ENCODE data around the gene KRTAP26-1. TPM values are rescaled to one million over a fixed set of nuclear protein-coding genes. Genes with fewer than 3 reads are reported as not detected.

The KRTAP26-1 gene
- total RNA-seq (2021), result not detected in 2 replicates
- Bru-seq, nascent RNA, result not detected
- not detected for BruChase-seq, experiment 1, labeled RNA remaining after a 2-hour chase
- BruChase-seq, experiment 2, labeled RNA remaining after a 6-hour chase, result not detected
- long read RNA-seq, result 0 reads

GRCh38 chr21:30320215-30320614 is at the start of gene KRTAP26-1:
KRTAP26-1 (minus strand) TSS chr21:30320315; CDS start chr21:30320035, 280 bp downstream.
- no peak for DNase-seq
- Histone ChIP-seq H3K4me2 (no peak within 1 kb of the TSS), H3K4me1 (replicated peaks; ENCODE audit: insufficient read depth) (no peaks in the 10 kb centered on the region), H3K4me3 (no peak within 1 kb of the TSS), H3K36me3 (ENCODE audit: low read depth) (no peaks in the 10 kb centered on the region), H2AFZ (no peak within 1 kb of the TSS), H3F3A (ENCODE audit: insufficient read depth, low read depth) (no peaks in the 10 kb centered on the region), H3K27me3 (ENCODE audit: insufficient read depth, low read depth) (no peaks in the 10 kb centered on the region), H4K20me1 (ENCODE audit: insufficient read depth) (no peaks in the 10 kb centered on the region), H3K9me2 (ENCODE audit: insufficient read depth) (no peaks in the 10 kb centered on the region), H3K9me3 (ENCODE audit: insufficient read depth, low read depth) (no peaks in the 10 kb centered on the region), H3K27ac (no peak within 1 kb of the TSS), H3K79me2 (ENCODE audit: low read depth) (no peaks in the 10 kb centered on the region)
- intact Hi-C loops (cut with micrococcal nuclease; ENCODE audit: unreplicated experiment), result no loop called here
- ChIA-PET CTCF (no interaction called here), POLR2A (ENCODE audit: unreplicated experiment) (no interaction called here)
- BruUV-seq (replicated peaks), result no TSS peak
- TF ChIP-seq, protein P1, sequence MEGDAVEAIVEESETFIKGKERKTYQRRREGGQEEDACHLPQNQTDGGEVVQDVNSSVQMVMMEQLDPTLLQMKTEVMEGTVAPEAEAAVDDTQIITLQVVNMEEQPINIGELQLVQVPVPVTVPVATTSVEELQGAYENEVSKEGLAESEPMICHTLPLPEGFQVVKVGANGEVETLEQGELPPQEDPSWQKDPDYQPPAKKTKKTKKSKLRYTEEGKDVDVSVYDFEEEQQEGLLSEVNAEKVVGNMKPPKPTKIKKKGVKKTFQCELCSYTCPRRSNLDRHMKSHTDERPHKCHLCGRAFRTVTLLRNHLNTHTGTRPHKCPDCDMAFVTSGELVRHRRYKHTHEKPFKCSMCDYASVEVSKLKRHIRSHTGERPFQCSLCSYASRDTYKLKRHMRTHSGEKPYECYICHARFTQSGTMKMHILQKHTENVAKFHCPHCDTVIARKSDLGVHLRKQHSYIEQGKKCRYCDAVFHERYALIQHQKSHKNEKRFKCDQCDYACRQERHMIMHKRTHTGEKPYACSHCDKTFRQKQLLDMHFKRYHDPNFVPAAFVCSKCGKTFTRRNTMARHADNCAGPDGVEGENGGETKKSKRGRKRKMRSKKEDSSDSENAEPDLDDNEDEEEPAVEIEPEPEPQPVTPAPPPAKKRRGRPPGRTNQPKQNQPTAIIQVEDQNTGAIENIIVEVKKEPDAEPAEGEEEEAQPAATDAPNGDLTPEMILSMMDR (conservative IDR thresholded peaks at IDR 0.05), result no peak
- TF ChIP-seq EZH2 (IDR thresholded peaks at IDR 0.05; ENCODE audit: low read depth), result no peak

GRCh38 chr21:30355906-30356305 is 35.8 kb upstream of the KRTAP26-1 start:
- H2AFZ ChIP-seq, result no peak overlapping the region
- no peaks in the 10 kb centered on the region for H4K20me1 ChIP-seq (ENCODE audit: insufficient read depth)
- no peaks in the 10 kb centered on the region for H3K36me3 ChIP-seq (ENCODE audit: low read depth)
- no peaks in the 10 kb centered on the region for H3K27me3 ChIP-seq (ENCODE audit: insufficient read depth, low read depth)
- H3F3A ChIP-seq (ENCODE audit: insufficient read depth, low read depth), result no peaks in the 10 kb centered on the region
- H3K9me2 ChIP-seq (ENCODE audit: insufficient read depth), result no peaks in the 10 kb centered on the region
- intact Hi-C loops (cut with micrococcal nuclease; ENCODE audit: unreplicated experiment), result no loop called here
- ChIA-PET CTCF (no interaction called here), POLR2A (ENCODE audit: unreplicated experiment) (no interaction called here)
- no peak for DNase-seq
- no peaks in the 10 kb centered on the region for H3K79me2 ChIP-seq (ENCODE audit: low read depth)
- H3K4me1 ChIP-seq (replicated peaks; ENCODE audit: insufficient read depth), result no peaks in the 10 kb centered on the region
- no peak overlapping the region for H3K4me2 ChIP-seq
- BruUV-seq (replicated peaks), result no TSS peak
- H3K4me3 ChIP-seq, result no peak overlapping the region
- TF ChIP-seq, protein P1 (conservative IDR thresholded peaks at IDR 0.05), result no peak
- no peaks in the 10 kb centered on the region for H3K9me3 ChIP-seq (ENCODE audit: insufficient read depth, low read depth)
- no peak overlapping the region for H3K27ac ChIP-seq

GRCh38 chr21:30354308-30355005 is 34.3 kb upstream of the KRTAP26-1 start:
- no peak overlapping the region for H3K4me2 ChIP-seq
- no peak overlapping the region for H3K4me3 ChIP-seq
- H3K9me3 ChIP-seq (ENCODE audit: insufficient read depth, low read depth), result no peaks in the 10 kb centered on the region
- no peaks in the 10 kb centered on the region for H4K20me1 ChIP-seq (ENCODE audit: insufficient read depth)
- no TSS peak for BruUV-seq (replicated peaks)
- intact Hi-C loops (cut with micrococcal nuclease; ENCODE audit: unreplicated experiment), result no loop called here
- H3K79me2 ChIP-seq (ENCODE audit: low read depth), result no peaks in the 10 kb centered on the region
- H3K9me2 ChIP-seq (ENCODE audit: insufficient read depth), result no peaks in the 10 kb centered on the region
- CTCF ChIA-PET, result no interaction called here
- H3F3A ChIP-seq (ENCODE audit: insufficient read depth, low read depth), result no peaks in the 10 kb centered on the region
- no peak for DNase-seq
- H3K36me3 ChIP-seq (ENCODE audit: low read depth), result no peaks in the 10 kb centered on the region
- TF ChIP-seq, protein P1 (conservative IDR thresholded peaks at IDR 0.05), result no peak
- no peak for TF ChIP-seq EZH2 (IDR thresholded peaks at IDR 0.05; ENCODE audit: low read depth)
- H3K27ac ChIP-seq, result no peak overlapping the region
- no peaks in the 10 kb centered on the region for H3K27me3 ChIP-seq (ENCODE audit: insufficient read depth, low read depth)
- H2AFZ ChIP-seq, result no peak overlapping the region
- H3K4me1 ChIP-seq (replicated peaks; ENCODE audit: insufficient read depth), result 0 out of 2 replicates have a peak, but pooled peaks cover 4% of the 10 kb centered on the region
- POLR2A ChIA-PET (ENCODE audit: unreplicated experiment), result no interaction called here

Measured in PC-9 (cell line).